HepG2 (cell line): ENCODE measurements around the gene VWCE. TPM values are rescaled to one million over a fixed set of nuclear protein-coding genes. Genes with fewer than 3 reads are reported as not detected.
A peak's percentile ranks its signal among the peaks of the same experiment; 100 is the strongest.

Source experiments
- ARHGAP35 ChIP-seq: sonication (generic); formaldehyde crosslinking; IDR thresholded peaks from 2 replicates; pipeline ENCODE4 v1.9.0; 2022; ENCODE audit warnings: mild to moderate bottlenecking, inconsistent platforms, moderate library complexity, missing genetic modification reagents, borderline replicate concordance
- CEBPG ChIP-seq: IDR thresholded peaks from 2 replicates; pipeline ENCODE4 v1.6.1; 2016
- CHD4 ChIP-seq: fragments of 200-600 bp; sonication (generic); IDR thresholded peaks from 2 replicates; pipeline ENCODE4 v1.7.0; 2017; ENCODE audit warnings: mild to moderate bottlenecking, low read length, borderline replicate concordance
- EED ChIP-seq: sonication (generic); formaldehyde crosslinking; IDR thresholded peaks from 2 replicates; pipeline ENCODE4 v1.5.0; 2020; ENCODE audit warnings: mild to moderate bottlenecking, missing genetic modification reagents
- ELF3 ChIP-seq: IDR thresholded peaks from 2 replicates; pipeline ENCODE4 v1.6.1; 2016; ENCODE audit warnings: missing genetic modification reagents, missing compliant biosample characterization
- FOXA3 ChIP-seq: IDR thresholded peaks from 2 replicates; pipeline ENCODE4 v1.6.1; 2016; ENCODE audit warnings: missing genetic modification reagents, missing compliant biosample characterization
- MYC ChIP-seq: sonication (generic); formaldehyde crosslinking; IDR thresholded peaks from 2 replicates; pipeline ENCODE4 v1.9.0; 2021; ENCODE audit warnings: missing genetic modification reagents, borderline replicate concordance
- NR2F1 ChIP-seq, 2 experiments: fragments of 450-650 bp in 1 of 2; formaldehyde crosslinking in 1 of 2; IDR thresholded peaks; 2 replicates each; pipeline versions ENCODE4 v1.5.0 to v1.6.1; 2016 to 2020; ENCODE audit warnings: mild to moderate bottlenecking in 1 of 2, missing compliant biosample characterization in 1 of 2, missing genetic modification reagents in 1 of 2, moderate library complexity in 1 of 2
- STAG1 ChIP-seq: sonication (generic); formaldehyde crosslinking; IDR thresholded peaks from 2 replicates; pipeline ENCODE4 v1.4.0; 2020; ENCODE audit warnings: missing genetic modification reagents
- YEATS4 ChIP-seq: sonication (generic); formaldehyde crosslinking; IDR thresholded peaks from 2 replicates; pipeline ENCODE4 v1.4.0; 2020; ENCODE audit warnings: missing genetic modification reagents, borderline replicate concordance
- ZBTB7B ChIP-seq: sonication (generic); formaldehyde crosslinking; IDR thresholded peaks from 2 replicates; pipeline ENCODE4 v1.4.0; 2020; ENCODE audit warnings: missing genetic modification reagents
- ZFAT ChIP-seq: sonication (generic); formaldehyde crosslinking; conservative IDR thresholded peaks from 2 replicates; pipeline ENCODE4 v1.8.1; 2023; ENCODE audit warnings: missing genetic modification reagents, inconsistent platforms
- ZNF34 ChIP-seq: sonication (generic); formaldehyde crosslinking; IDR thresholded peaks from 2 replicates; pipeline ENCODE4 v1.4.0; 2020; ENCODE audit warnings: mild to moderate bottlenecking, missing genetic modification reagents, borderline replicate concordance
- ZNF746 ChIP-seq: sonication (generic); formaldehyde crosslinking; IDR thresholded peaks from 2 replicates; pipeline ENCODE4 v1.8.0; 2022; ENCODE audit warnings: mild to moderate bottlenecking, missing genetic modification reagents
- ZNF777 ChIP-seq: sonication (generic); formaldehyde crosslinking; IDR thresholded peaks from 2 replicates; pipeline ENCODE4 v1.4.0; 2020; ENCODE audit warnings: missing genetic modification reagents
- ZNF792 ChIP-seq: IDR thresholded peaks from 2 replicates; pipeline ENCODE4 v1.6.1; 2016
- polyA plus RNA-seq, 8 experiments: library from polyadenylated mRNA; depleted of rRNA in 3 of 8; stranded (reverse) in 7 of 8; unstranded in 1 of 8; fragments of >200 nt; fragmentation: Illumina TruSeq in 4 of 8; extraction: Trizol in 4 of 8; gene quantifications; 2 replicates each; pipeline versions ENCODE4 v1.2.1 to v1.2.3, GENCODE V29; 2011 to 2016; ENCODE audit warnings: low read depth in 4 of 8, missing spikeins in 1 of 8, mixed read lengths in 1 of 8; ENCODE audit not compliant: insufficient read depth in 1 of 8
- total RNA-seq, 5 experiments: library from RNA; depleted of rRNA; stranded (reverse); fragments of >200 nt; fragmentation: Illumina TruSeq; extraction: Trizol; gene quantifications; 2 replicates each; pipeline ENCODE4 v1.2.3, GENCODE V29; 2016; ENCODE audit warnings: low read depth in 1 of 5
- TF ChIP-seq, protein P1 (sequence below): sonication (generic); formaldehyde crosslinking; IDR thresholded peaks from 2 replicates; pipeline ENCODE4 v1.4.0; 2020; ENCODE audit warnings: missing genetic modification reagents
- TF ChIP-seq, protein P2 (sequence below): sonication (generic); formaldehyde crosslinking; conservative IDR thresholded peaks from 2 replicates; pipeline ENCODE4 v1.4.0; 2020; ENCODE audit warnings: mild to moderate bottlenecking, missing genetic modification reagents, moderate library complexity
- TF ChIP-seq, protein P3 (sequence below): sonication (generic); formaldehyde crosslinking; IDR thresholded peaks from 2 replicates; pipeline ENCODE4 v1.4.0; 2020; ENCODE audit warnings: missing genetic modification reagents, borderline replicate concordance

VWCE gene
- total and polyA plus RNA-seq, 2 of the 13 experiments (the other 11 are each of a cell fraction or from before 2014, with no cell fraction given) = 27.6 to 58.3 TPM

DNA sequence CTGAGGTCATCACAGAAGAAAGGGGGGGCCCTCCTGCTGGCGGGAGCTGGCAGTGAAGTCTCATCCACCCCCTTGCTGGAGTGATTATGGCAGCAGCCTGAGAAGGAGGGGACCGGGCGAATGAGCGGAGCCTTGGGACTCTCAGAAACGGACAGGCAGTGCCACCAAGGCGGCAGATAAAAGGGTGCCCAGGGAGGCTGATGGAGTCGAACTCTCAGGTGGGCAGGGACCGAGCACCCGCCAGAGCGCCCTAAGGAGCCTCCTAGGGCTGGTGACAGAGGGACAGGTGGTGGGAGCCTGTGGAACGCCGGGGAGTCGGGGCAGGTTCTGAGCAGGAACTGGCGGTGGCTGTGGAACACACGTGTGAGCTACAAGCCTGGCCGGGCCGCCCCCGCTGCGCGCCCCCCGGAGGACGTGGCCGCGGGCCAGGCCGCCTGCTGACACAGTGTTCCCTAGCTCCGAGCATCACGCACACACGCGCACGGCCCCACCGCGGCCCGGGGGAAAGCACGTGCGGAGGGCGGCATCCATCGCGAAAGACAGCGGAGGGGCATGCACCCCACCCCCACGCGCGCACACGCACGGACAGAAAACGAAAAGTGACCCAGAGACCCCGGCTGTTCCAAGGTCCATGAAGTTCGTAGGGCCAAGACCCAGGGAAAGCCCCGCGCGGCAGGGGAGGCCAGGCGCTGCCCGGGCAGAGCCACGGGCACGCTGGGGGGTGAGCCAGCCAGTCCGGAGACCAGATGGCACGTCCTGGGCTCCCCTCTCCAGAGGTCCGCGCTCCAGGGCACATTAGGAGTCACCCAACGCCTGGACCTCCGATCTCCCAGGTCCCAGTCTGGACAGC is 1.0 kb downstream of the VWCE start (continued):
- TF ChIP-seq, protein P1, sequence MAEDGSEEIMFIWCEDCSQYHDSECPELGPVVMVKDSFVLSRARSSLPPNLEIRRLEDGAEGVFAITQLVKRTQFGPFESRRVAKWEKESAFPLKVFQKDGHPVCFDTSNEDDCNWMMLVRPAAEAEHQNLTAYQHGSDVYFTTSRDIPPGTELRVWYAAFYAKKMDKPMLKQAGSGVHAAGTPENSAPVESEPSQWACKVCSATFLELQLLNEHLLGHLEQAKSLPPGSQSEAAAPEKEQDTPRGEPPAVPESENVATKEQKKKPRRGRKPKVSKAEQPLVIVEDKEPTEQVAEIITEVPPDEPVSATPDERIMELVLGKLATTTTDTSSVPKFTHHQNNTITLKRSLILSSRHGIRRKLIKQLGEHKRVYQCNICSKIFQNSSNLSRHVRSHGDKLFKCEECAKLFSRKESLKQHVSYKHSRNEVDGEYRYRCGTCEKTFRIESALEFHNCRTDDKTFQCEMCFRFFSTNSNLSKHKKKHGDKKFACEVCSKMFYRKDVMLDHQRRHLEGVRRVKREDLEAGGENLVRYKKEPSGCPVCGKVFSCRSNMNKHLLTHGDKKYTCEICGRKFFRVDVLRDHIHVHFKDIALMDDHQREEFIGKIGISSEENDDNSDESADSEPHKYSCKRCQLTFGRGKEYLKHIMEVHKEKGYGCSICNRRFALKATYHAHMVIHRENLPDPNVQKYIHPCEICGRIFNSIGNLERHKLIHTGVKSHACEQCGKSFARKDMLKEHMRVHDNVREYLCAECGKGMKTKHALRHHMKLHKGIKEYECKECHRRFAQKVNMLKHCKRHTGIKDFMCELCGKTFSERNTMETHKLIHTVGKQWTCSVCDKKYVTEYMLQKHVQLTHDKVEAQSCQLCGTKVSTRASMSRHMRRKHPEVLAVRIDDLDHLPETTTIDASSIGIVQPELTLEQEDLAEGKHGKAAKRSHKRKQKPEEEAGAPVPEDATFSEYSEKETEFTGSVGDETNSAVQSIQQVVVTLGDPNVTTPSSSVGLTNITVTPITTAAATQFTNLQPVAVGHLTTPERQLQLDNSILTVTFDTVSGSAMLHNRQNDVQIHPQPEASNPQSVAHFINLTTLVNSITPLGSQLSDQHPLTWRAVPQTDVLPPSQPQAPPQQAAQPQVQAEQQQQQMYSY (CRISPR knock-in tag) = no peak
- TF ChIP-seq CHD4 (no peak), ELF3 (0 out of 2 replicates have a peak, but pooled peaks have one; percentile 22), ZNF746 (CRISPR knock-in tag) (0 out of 2 replicates have a peak, but pooled peaks have one; percentile 45), ZBTB7B (peak; percentile 73), EED (CRISPR knock-in tag) (peak; percentile 47), CEBPG (CRISPR knock-in tag) (no peak), ARHGAP35 (CRISPR knock-in tag) (0 out of 2 replicates have a peak, but pooled peaks have one; percentile 45), NR2F1 (CRISPR knock-in tag; IDR thresholded peaks at IDR 0.05) (0 out of 4 replicates have a peak, but pooled peaks of 1 of the 2 experiments have one; percentile 11), FOXA3 (peak; percentile 15; the same call in 1 of the 2 replicates), ZNF777 (CRISPR knock-in tag) (no peak), MYC (CRISPR knock-in tag) (peak; percentile 81; the same call in 1 of the 2 replicates), ZFAT (no peak), ZNF34 (CRISPR knock-in tag) (0 out of 2 replicates have a peak, but pooled peaks have one; percentile 63), YEATS4 (peak; percentile 8; the same call in 1 of the 2 replicates), ZNF792 (CRISPR knock-in tag) (0 out of 2 replicates have a peak, but pooled peaks have one; percentile 5), STAG1 (CRISPR knock-in tag) (no peak)
- TF ChIP-seq, protein P2, sequence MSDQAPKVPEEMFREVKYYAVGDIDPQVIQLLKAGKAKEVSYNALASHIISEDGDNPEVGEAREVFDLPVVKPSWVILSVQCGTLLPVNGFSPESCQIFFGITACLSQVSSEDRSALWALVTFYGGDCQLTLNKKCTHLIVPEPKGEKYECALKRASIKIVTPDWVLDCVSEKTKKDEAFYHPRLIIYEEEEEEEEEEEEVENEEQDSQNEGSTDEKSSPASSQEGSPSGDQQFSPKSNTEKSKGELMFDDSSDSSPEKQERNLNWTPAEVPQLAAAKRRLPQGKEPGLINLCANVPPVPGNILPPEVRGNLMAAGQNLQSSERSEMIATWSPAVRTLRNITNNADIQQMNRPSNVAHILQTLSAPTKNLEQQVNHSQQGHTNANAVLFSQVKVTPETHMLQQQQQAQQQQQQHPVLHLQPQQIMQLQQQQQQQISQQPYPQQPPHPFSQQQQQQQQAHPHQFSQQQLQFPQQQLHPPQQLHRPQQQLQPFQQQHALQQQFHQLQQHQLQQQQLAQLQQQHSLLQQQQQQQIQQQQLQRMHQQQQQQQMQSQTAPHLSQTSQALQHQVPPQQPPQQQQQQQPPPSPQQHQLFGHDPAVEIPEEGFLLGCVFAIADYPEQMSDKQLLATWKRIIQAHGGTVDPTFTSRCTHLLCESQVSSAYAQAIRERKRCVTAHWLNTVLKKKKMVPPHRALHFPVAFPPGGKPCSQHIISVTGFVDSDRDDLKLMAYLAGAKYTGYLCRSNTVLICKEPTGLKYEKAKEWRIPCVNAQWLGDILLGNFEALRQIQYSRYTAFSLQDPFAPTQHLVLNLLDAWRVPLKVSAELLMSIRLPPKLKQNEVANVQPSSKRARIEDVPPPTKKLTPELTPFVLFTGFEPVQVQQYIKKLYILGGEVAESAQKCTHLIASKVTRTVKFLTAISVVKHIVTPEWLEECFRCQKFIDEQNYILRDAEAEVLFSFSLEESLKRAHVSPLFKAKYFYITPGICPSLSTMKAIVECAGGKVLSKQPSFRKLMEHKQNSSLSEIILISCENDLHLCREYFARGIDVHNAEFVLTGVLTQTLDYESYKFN (CRISPR knock-in tag) = no peak
- TF ChIP-seq, protein P3, sequence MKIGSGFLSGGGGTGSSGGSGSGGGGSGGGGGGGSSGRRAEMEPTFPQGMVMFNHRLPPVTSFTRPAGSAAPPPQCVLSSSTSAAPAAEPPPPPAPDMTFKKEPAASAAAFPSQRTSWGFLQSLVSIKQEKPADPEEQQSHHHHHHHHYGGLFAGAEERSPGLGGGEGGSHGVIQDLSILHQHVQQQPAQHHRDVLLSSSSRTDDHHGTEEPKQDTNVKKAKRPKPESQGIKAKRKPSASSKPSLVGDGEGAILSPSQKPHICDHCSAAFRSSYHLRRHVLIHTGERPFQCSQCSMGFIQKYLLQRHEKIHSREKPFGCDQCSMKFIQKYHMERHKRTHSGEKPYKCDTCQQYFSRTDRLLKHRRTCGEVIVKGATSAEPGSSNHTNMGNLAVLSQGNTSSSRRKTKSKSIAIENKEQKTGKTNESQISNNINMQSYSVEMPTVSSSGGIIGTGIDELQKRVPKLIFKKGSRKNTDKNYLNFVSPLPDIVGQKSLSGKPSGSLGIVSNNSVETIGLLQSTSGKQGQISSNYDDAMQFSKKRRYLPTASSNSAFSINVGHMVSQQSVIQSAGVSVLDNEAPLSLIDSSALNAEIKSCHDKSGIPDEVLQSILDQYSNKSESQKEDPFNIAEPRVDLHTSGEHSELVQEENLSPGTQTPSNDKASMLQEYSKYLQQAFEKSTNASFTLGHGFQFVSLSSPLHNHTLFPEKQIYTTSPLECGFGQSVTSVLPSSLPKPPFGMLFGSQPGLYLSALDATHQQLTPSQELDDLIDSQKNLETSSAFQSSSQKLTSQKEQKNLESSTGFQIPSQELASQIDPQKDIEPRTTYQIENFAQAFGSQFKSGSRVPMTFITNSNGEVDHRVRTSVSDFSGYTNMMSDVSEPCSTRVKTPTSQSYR (CRISPR knock-in tag) = peak; percentile 51; the same call in 1 of the 2 replicates
